ENCODE measurements around the gene LSM4.
A peak's percentile ranks its signal among the peaks of the same experiment; 100 is the strongest.
"Not testable (repeated sequence)": the region's sequence is repeated elsewhere in the genome, so short reads cannot be mapped to it uniquely, and the experiment has no call there.

The LSM4 gene

DNA sequence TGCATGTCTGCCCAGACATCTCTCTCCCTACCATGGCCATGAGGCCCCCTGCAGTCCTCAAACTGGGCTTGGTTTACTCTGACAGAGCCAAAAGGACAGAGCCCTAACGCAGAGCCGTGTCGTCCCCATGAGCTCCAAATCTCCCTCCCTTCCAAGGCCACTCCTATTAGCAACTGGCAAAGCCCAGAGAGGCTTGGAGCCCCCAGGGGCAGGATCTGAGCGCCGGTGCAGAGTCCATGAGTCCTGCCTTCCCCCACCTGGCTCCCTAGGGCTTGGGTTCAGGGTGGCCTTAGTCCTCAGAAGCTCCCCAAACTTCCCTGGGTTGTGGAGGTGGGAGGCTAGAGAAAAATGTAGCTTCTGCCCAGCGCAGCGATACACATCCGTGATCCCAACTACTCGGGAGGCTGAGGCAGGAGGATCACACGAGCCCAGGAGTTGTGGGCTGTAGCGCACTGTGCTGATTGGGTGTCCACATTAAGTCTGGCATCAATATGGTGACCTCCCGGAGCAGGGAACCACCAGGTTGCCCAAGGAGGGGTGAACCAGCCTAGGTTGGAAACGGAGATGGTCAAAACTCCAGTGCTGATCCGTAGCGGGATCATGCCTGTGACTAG is 10.1 kb upstream of the LSM4 start:
- peaks cover 13% of the 10 kb centered on the region for H3K4me1 ChIP-seq (ENCODE audit: insufficient read depth, insufficient read length)
- peak overlapping the region; percentile 6 for H3K9ac ChIP-seq (ENCODE audit: insufficient read length, low read depth)
- H3K36me3 ChIP-seq (ENCODE audit: insufficient read depth, insufficient read length, low read length): peaks cover 2% of the 10 kb centered on the region
- no peak for TF ChIP-seq SUZ12 (IDR thresholded peaks at IDR 0.05; ENCODE audit: extremely low read depth, insufficient read depth, insufficient read length)
- no peak for TF ChIP-seq ZNF274 (IDR thresholded peaks at IDR 0.05; ENCODE audit: low read depth, low read length)
- TF ChIP-seq YY1 (IDR thresholded peaks at IDR 0.05; ENCODE audit: insufficient read depth, insufficient read length): no peak
- no peak for DNase-seq (ENCODE audit: low read depth, low spot score)
- no peaks in the 10 kb centered on the region for H3K27me3 ChIP-seq (ENCODE audit: insufficient read depth, insufficient read length)
- no peaks in the 10 kb centered on the region for H3K9me3 ChIP-seq (ENCODE audit: insufficient read depth, low read length)
- no peak overlapping the region for H3K4me3 ChIP-seq (ENCODE audit: insufficient read length, low read depth)

DNA sequence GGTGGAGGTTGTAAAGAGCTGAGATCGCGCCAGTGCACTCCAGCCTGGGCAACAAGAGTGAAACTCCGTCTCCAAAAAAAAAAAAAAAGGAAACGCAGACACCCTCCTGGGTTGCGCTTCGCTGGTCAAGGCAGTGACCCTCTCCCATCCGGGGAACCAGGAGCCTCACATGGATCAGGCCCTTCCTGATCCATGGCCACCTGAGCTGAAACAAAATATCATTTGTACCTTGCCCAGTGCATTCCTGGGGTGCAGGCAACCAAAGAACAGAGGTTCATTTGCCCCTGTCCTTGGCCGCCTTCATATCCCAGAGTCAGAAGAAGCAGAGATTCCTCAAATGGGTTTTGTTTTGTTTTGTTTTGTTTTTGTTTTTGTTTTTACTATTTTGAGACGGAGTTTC is 8.0 kb upstream of the LSM4 start:
- DNase-seq (ENCODE audit: low read depth, low spot score): no peak
- H3K9ac ChIP-seq (ENCODE audit: insufficient read length, low read depth): no peak overlapping the region
- H3K4me3 ChIP-seq (ENCODE audit: insufficient read length, low read depth): no peak overlapping the region
- peaks cover 13% of the 10 kb centered on the region for H3K4me1 ChIP-seq (ENCODE audit: insufficient read depth, insufficient read length)
- H3K9me3 ChIP-seq (ENCODE audit: insufficient read depth, low read length): no peaks in the 10 kb centered on the region
- H3K27me3 ChIP-seq (ENCODE audit: insufficient read depth, insufficient read length): no peaks in the 10 kb centered on the region
- H3K36me3 ChIP-seq (ENCODE audit: insufficient read depth, insufficient read length, low read length): peaks cover 2% of the 10 kb centered on the region
- no peak for TF ChIP-seq YY1 (IDR thresholded peaks at IDR 0.05; ENCODE audit: insufficient read depth, insufficient read length)
- no peak for TF ChIP-seq SUZ12 (IDR thresholded peaks at IDR 0.05; ENCODE audit: extremely low read depth, insufficient read depth, insufficient read length)
- TF ChIP-seq ZNF274 (IDR thresholded peaks at IDR 0.05; ENCODE audit: low read depth, low read length): no peak

DNA sequence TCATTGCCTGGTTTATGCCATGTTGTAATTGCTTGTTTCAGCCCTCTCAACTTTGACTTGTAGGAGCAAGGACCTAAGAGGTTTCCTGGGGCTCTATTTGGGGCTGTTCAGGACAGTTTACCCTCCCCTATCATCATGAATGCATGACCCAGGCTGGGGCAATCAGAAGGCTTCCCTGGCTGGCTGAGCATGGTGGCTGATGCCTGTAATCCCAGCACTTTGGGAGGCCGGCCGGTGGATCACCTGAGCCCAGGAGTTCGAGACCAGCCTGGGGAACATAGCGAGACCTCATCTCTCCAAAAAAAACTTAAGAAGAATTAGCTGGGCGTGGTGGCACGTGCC is 6.1 kb upstream of the LSM4 start:
- Histone ChIP-seq H3K9ac (ENCODE audit: insufficient read length, low read depth) (peak overlapping the region; percentile 71), H3K4me3 (ENCODE audit: insufficient read length, low read depth) (peak overlapping the region; percentile 29)

DNA sequence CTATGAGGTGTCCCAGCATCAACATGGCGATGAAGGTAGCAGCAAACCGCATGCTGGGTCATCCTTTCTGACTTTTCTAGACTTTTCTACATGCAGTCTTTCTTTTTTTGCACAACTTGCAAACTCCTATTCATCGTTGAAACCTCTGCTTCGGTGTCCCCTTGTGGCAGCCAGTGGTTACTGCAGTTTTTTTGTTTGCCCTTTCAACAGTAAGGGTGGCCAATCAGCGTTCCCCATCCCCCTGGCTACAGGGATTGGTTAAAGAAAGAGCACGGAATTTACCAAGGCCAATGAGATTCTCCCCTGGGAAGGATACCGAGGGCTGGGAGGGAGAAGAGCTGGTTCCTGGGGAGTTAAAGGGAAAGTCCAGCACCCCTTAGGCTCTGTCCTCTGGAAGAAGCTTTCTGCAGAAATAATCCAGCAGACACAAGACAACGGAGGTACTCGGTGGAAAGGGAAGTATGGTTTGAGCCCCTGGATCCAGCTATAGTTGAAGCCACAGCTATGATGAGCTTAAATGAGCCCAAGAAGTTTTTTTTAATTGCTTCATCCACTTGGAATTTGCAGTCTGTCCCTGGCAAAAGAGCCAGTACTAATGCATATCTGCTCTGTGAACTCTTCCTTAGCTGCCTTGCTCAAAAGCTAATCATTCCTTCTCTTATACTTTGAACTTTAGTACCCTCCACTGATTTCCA is 5.6 kb upstream of the LSM4 start:
- DNase-seq (ENCODE audit: low read depth, low spot score): peak; percentile 95

More for the DNA sequence above, 6.1 kb upstream of the LSM4 start:
- Histone ChIP-seq H3K4me1 (ENCODE audit: insufficient read depth, insufficient read length) (peaks cover 8% of the 10 kb centered on the region), H3K9me3 (ENCODE audit: insufficient read depth, low read length) (no peaks in the 10 kb centered on the region), H3K36me3 (ENCODE audit: insufficient read depth, insufficient read length, low read length) (no peaks in the 10 kb centered on the region), H3K27me3 (ENCODE audit: insufficient read depth, insufficient read length) (no peaks in the 10 kb centered on the region)
- no peak for DNase-seq (ENCODE audit: low read depth, low spot score)
- no peak for TF ChIP-seq YY1 (IDR thresholded peaks at IDR 0.05; ENCODE audit: insufficient read depth, insufficient read length)
- no peak for TF ChIP-seq SUZ12 (IDR thresholded peaks at IDR 0.05; ENCODE audit: extremely low read depth, insufficient read depth, insufficient read length)
- TF ChIP-seq ZNF274 (IDR thresholded peaks at IDR 0.05; ENCODE audit: low read depth, low read length): no peak

DNA sequence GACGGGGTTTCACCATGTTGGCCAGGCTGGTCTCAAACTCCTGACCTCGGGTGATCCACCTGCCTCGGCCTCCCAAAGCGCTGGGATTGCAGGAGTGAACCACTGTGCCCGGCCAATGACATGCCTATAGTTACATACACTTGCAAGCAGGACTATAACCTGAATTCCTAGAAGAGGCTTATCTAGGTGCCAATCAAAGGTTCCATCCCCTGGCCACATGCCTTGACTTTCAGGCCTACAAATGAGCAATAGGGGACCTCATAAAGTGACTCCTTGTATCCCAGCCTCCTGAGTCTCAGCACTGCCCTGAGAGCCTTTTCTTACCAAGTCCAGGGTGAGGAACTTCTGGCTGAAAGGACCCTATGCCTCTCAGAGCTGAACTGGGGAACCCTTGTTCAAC is 3.9 kb upstream of the LSM4 start:
- DNase-seq (ENCODE audit: low read depth, low spot score): no peak
- TF ChIP-seq ZNF274 (IDR thresholded peaks at IDR 0.05; ENCODE audit: low read depth, low read length): no peak
- no peak for TF ChIP-seq SUZ12 (IDR thresholded peaks at IDR 0.05; ENCODE audit: extremely low read depth, insufficient read depth, insufficient read length)

More for the DNA sequence above, 5.6 kb upstream of the LSM4 start:
- Histone ChIP-seq H3K4me1 (ENCODE audit: insufficient read depth, insufficient read length) (peaks cover 8% of the 10 kb centered on the region), H3K27me3 (ENCODE audit: insufficient read depth, insufficient read length) (no peaks in the 10 kb centered on the region), H3K36me3 (ENCODE audit: insufficient read depth, insufficient read length, low read length) (no peaks in the 10 kb centered on the region), H3K9me3 (ENCODE audit: insufficient read depth, low read length) (no peaks in the 10 kb centered on the region), H3K4me3 (ENCODE audit: insufficient read length, low read depth) (peak overlapping the region; percentile 29), H3K9ac (ENCODE audit: insufficient read length, low read depth) (peak overlapping the region; percentile 71)
- TF ChIP-seq YY1 (IDR thresholded peaks at IDR 0.05; ENCODE audit: insufficient read depth, insufficient read length) (no peak), SUZ12 (IDR thresholded peaks at IDR 0.05; ENCODE audit: extremely low read depth, insufficient read depth, insufficient read length) (no peak), ZNF274 (IDR thresholded peaks at IDR 0.05; ENCODE audit: low read depth, low read length) (no peak)

DNA sequence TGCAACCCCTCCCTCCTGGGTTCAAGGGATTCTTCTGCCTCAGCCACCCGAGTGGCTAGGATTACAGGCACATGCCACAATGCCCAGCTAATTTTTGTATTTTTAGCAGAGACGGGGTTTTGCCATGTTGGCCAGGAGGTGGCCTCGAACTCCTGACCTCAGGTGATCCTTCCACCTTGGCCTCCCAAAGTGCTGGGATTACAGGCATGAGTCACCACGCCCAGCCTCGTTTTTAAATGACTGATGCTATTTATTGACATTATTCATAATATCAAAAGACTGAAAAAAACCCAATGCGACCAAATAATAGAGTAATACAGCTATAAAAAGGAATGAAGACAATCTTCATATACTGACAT is 1.5 kb upstream of the LSM4 start:
- Histone ChIP-seq H3K9ac (ENCODE audit: insufficient read length, low read depth) (peak overlapping the region; percentile 36), H3K4me1 (ENCODE audit: insufficient read depth, insufficient read length) (peaks cover 20% of the 10 kb centered on the region), H3K36me3 (ENCODE audit: insufficient read depth, insufficient read length, low read length) (peaks cover 20% of the 10 kb centered on the region)
- H3K9me3 ChIP-seq (ENCODE audit: insufficient read depth, low read length); H3K27me3 ChIP-seq (ENCODE audit: insufficient read depth, insufficient read length); H3K4me3 ChIP-seq (ENCODE audit: insufficient read length, low read depth); DNase-seq (ENCODE audit: low read depth, low spot score): not testable (repeated sequence)

More for the DNA sequence above, 3.9 kb upstream of the LSM4 start:
- no peak overlapping the region for H3K4me3 ChIP-seq (ENCODE audit: insufficient read length, low read depth)
- H3K9ac ChIP-seq (ENCODE audit: insufficient read length, low read depth): no peak overlapping the region
- H3K36me3 ChIP-seq (ENCODE audit: insufficient read depth, insufficient read length, low read length): no peaks in the 10 kb centered on the region
- no peaks in the 10 kb centered on the region for H3K9me3 ChIP-seq (ENCODE audit: insufficient read depth, low read length)
- H3K27me3 ChIP-seq (ENCODE audit: insufficient read depth, insufficient read length): no peaks in the 10 kb centered on the region
- H3K4me1 ChIP-seq (ENCODE audit: insufficient read depth, insufficient read length): peaks cover 8% of the 10 kb centered on the region

DNA sequence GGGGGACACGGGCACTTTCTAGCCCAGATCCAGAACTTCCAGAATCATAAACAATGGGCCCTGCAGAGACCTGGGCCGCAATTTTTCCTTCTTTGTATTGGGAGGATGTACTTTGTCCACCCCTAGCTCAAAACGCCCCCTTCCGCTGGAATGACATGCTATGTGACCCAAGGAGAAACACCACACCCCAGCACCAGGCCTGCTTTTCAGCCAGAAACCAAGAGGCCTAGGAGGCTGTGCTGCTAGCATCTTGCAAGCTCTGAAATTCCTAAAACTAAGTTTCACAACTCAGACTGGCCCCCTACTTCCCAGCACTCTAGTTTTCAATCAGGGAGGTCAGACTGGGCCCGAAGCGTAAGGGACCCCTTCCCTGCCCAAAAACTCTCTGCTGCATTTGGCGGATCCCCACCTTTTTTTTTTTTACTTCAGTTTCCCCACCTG is 538 bp downstream of the LSM4 start:
- H3K9me3 ChIP-seq (ENCODE audit: insufficient read depth, low read length): no peaks in the 10 kb centered on the region
- peak overlapping the region; percentile 100 for H3K9ac ChIP-seq (ENCODE audit: insufficient read length, low read depth)
- no peak for DNase-seq (ENCODE audit: low read depth, low spot score)
- TF ChIP-seq SUZ12 (IDR thresholded peaks at IDR 0.05; ENCODE audit: extremely low read depth, insufficient read depth, insufficient read length): no peak
- TF ChIP-seq YY1 (IDR thresholded peaks at IDR 0.05; ENCODE audit: insufficient read depth, insufficient read length): no peak
- no peak for TF ChIP-seq ZNF274 (IDR thresholded peaks at IDR 0.05; ENCODE audit: low read depth, low read length)
- peaks cover 30% of the 10 kb centered on the region for H3K36me3 ChIP-seq (ENCODE audit: insufficient read depth, insufficient read length, low read length)
- no peaks in the 10 kb centered on the region for H3K27me3 ChIP-seq (ENCODE audit: insufficient read depth, insufficient read length)
- peaks cover 20% of the 10 kb centered on the region for H3K4me1 ChIP-seq (ENCODE audit: insufficient read depth, insufficient read length)
- peak overlapping the region; percentile 98 for H3K4me3 ChIP-seq (ENCODE audit: insufficient read length, low read depth)
